Measurements from ENCODE around the gene HNRNPA0.

The HNRNPA0 gene

GRCh38 chr5:137706841-137707240 lies 47.3 kb downstream of the HNRNPA0 start:
- H3K9me3 ChIP-seq (ENCODE audit: insufficient read depth, low read length), result no peaks in the 10 kb centered on the region
- no peak overlapping the region for H3K4me3 ChIP-seq (ENCODE audit: insufficient read depth, low read length, poor library complexity, severe bottlenecking)
- no peak overlapping the region for H3K4me2 ChIP-seq (ENCODE audit: low read depth, low read length, poor library complexity, severe bottlenecking)
- no peaks in the 10 kb centered on the region for H3F3A ChIP-seq (ENCODE audit: insufficient read depth)
- no peaks in the 10 kb centered on the region for H4K20me1 ChIP-seq (ENCODE audit: low read depth, low read length)
- H3K79me2 ChIP-seq (ENCODE audit: insufficient read depth, low read length), result no peaks in the 10 kb centered on the region
- no peaks in the 10 kb centered on the region for H3K36me3 ChIP-seq (ENCODE audit: low read length)
- H3K9me2 ChIP-seq (replicated peaks; ENCODE audit: insufficient read depth, low read length), result no peaks in the 10 kb centered on the region
- H2AFZ ChIP-seq (ENCODE audit: low read depth, low read length, severe bottlenecking), result no peak overlapping the region
- no peak overlapping the region for H3K9ac ChIP-seq (ENCODE audit: low read length)
- no peaks in the 10 kb centered on the region for H3K27me3 ChIP-seq (ENCODE audit: low read length)
- H3K27ac ChIP-seq (ENCODE audit: low read depth, low read length), result no peak overlapping the region
- no peak for TF ChIP-seq CTCF (IDR thresholded peaks at IDR 0.05; ENCODE audit: insufficient read depth, low read length, poor library complexity, severe bottlenecking)
- no peak for TF ChIP-seq EZH2phosphoT487 (conservative IDR thresholded peaks at IDR 0.05; ENCODE audit: low read length)

- Histone ChIP-seq H3K27me3 (ENCODE audit: low read length) (no peaks in the 10 kb centered on the region), H3K9me3 (ENCODE audit: insufficient read depth, low read length) (no peaks in the 10 kb centered on the region), H3K4me2 (ENCODE audit: low read depth, low read length, poor library complexity, severe bottlenecking) (no peak overlapping the region), H3K79me2 (ENCODE audit: insufficient read depth, low read length) (no peaks in the 10 kb centered on the region), H3K36me3 (ENCODE audit: low read length) (no peaks in the 10 kb centered on the region), H3K9ac (ENCODE audit: low read length) (no peak overlapping the region), H3K4me3 (ENCODE audit: insufficient read depth, low read length, poor library complexity, severe bottlenecking) (no peak overlapping the region), H3K27ac (ENCODE audit: low read depth, low read length) (no peak overlapping the region), H4K20me1 (ENCODE audit: low read depth, low read length) (no peaks in the 10 kb centered on the region), H2AFZ (ENCODE audit: low read depth, low read length, severe bottlenecking) (no peak overlapping the region), H3K9me2 (replicated peaks; ENCODE audit: insufficient read depth, low read length) (no peaks in the 10 kb centered on the region), H3F3A (ENCODE audit: insufficient read depth) (no peaks in the 10 kb centered on the region)
- TF ChIP-seq CTCF (IDR thresholded peaks at IDR 0.05; ENCODE audit: insufficient read depth, low read length, poor library complexity, severe bottlenecking), result no peak
- TF ChIP-seq EZH2phosphoT487 (conservative IDR thresholded peaks at IDR 0.05; ENCODE audit: low read length), result no peak
Observed at GRCh38 chr5:137705106-137705505, 49.1 kb downstream of the HNRNPA0 start.

- Histone ChIP-seq H3K9ac (ENCODE audit: low read length) (no peak overlapping the region), H3K4me2 (ENCODE audit: low read depth, low read length, poor library complexity, severe bottlenecking) (no peak overlapping the region), H2AFZ (ENCODE audit: low read depth, low read length, severe bottlenecking) (no peak overlapping the region), H4K20me1 (ENCODE audit: low read depth, low read length) (no peaks in the 10 kb centered on the region), H3K27ac (ENCODE audit: low read depth, low read length) (no peak overlapping the region), H3K36me3 (ENCODE audit: low read length) (no peaks in the 10 kb centered on the region), H3K9me3 (ENCODE audit: insufficient read depth, low read length) (no peaks in the 10 kb centered on the region), H3K9me2 (replicated peaks; ENCODE audit: insufficient read depth, low read length) (no peaks in the 10 kb centered on the region), H3F3A (ENCODE audit: insufficient read depth) (no peaks in the 10 kb centered on the region), H3K4me3 (ENCODE audit: insufficient read depth, low read length, poor library complexity, severe bottlenecking) (no peak overlapping the region), H3K79me2 (ENCODE audit: insufficient read depth, low read length) (no peaks in the 10 kb centered on the region), H3K27me3 (ENCODE audit: low read length) (no peaks in the 10 kb centered on the region)
- no peak for TF ChIP-seq CTCF (IDR thresholded peaks at IDR 0.05; ENCODE audit: insufficient read depth, low read length, poor library complexity, severe bottlenecking)
- no peak for TF ChIP-seq EZH2phosphoT487 (conservative IDR thresholded peaks at IDR 0.05; ENCODE audit: low read length)
Observed at GRCh38 chr5:137703565-137703964, 50.6 kb downstream of the HNRNPA0 start.
